Glutamatergic neuron (in vitro differentiated cells): ENCODE data around the gene ANGPTL8. TPM values are rescaled to one million over a fixed set of nuclear protein-coding genes. Genes with fewer than 3 reads are reported as not detected.

ENCODE experiments used
- DNase-seq: peaks from one replicate; pipeline ENCODE4 v3.0.0; 2022
- H3K27ac Mint-ChIP-seq: one replicate; pipeline ENCODE4 v1.8.0; 2020; ENCODE audit warnings: mild to moderate bottlenecking, mixed read lengths, inconsistent platforms; ENCODE audit not compliant: unreplicated experiment
- H3K27me3 Mint-ChIP-seq: one replicate; pipeline ENCODE4 v1.8.0; 2020; ENCODE audit warnings: mild to moderate bottlenecking, moderate library complexity, mixed read lengths, inconsistent platforms; ENCODE audit not compliant: unreplicated experiment
- H3K36me3 Mint-ChIP-seq: one replicate; pipeline ENCODE4 v1.8.0; 2020; ENCODE audit warnings: mild to moderate bottlenecking, mixed read lengths, inconsistent platforms; ENCODE audit not compliant: unreplicated experiment
- H3K4me1 Mint-ChIP-seq: one replicate; pipeline ENCODE4 v1.8.0; 2020; ENCODE audit warnings: mild to moderate bottlenecking, low read depth, mixed read lengths, inconsistent platforms; ENCODE audit not compliant: unreplicated experiment
- H3K4me3 Mint-ChIP-seq: one replicate; pipeline ENCODE4 v1.8.0; 2020; ENCODE audit warnings: mild to moderate bottlenecking, mixed read lengths, inconsistent platforms; ENCODE audit not compliant: unreplicated experiment
- H3K9me3 Mint-ChIP-seq: one replicate; pipeline ENCODE4 v1.8.0; 2020; ENCODE audit warnings: mild to moderate bottlenecking, moderate library complexity, mixed read lengths, inconsistent platforms; ENCODE audit not compliant: unreplicated experiment
- CTCF ChIP-seq: fragments of 200-600 bp; sonication (generic); IDR thresholded peaks from one replicate; pipeline ENCODE4 v1.5.0; 2021; ENCODE audit not compliant: partially characterized antibody, unreplicated experiment
- total RNA-seq: library from RNA; stranded (reverse); fragmentation: NEBNext Ultra II Directional; extraction: Animal tissue kit (Norgen Biotek cat#: 25700); gene quantifications from one replicate; pipeline ENCODE4 v1.2.1, GENCODE V29; 2021; ENCODE audit not compliant: unreplicated experiment

Gene ANGPTL8
- total RNA-seq, 1 donor from 2014 or later = not detected

GRCh38 chr19:11221082-11221598, 18.3 kb upstream of the ANGPTL8 start:
- H3K9me3 Mint-ChIP-seq = peaks cover 5% of the 10 kb centered on the region
- H3K4me3 Mint-ChIP-seq = no peak overlapping the region
- H3K27ac Mint-ChIP-seq = no peak overlapping the region
- H3K36me3 Mint-ChIP-seq = peaks cover 23% of the 10 kb centered on the region
- TF ChIP-seq CTCF = no peak
- no peaks in the 10 kb centered on the region for H3K4me1 Mint-ChIP-seq
- H3K27me3 Mint-ChIP-seq = peaks cover 7% of the 10 kb centered on the region
- DNase-seq = no peak

- Mint-ChIP-seq H3K9me3 (peaks cover 5% of the 10 kb centered on the region), H3K27me3 (peaks cover 9% of the 10 kb centered on the region), H3K36me3 (peaks cover 28% of the 10 kb centered on the region), H3K27ac (no peak overlapping the region), H3K4me3 (no peak overlapping the region), H3K4me1 (no peaks in the 10 kb centered on the region)
- DNase-seq = no peak
- TF ChIP-seq CTCF = no peak
These were observed 16.2 kb upstream of the ANGPTL8 start for GRCh38 chr19:11223200-11223599.

- no peak overlapping the region for H3K4me3 Mint-ChIP-seq
- peaks cover 31% of the 10 kb centered on the region for H3K36me3 Mint-ChIP-seq
- peaks cover 6% of the 10 kb centered on the region for H3K9me3 Mint-ChIP-seq
- DNase-seq = no peak
- H3K27ac Mint-ChIP-seq = no peak overlapping the region
- peaks cover 9% of the 10 kb centered on the region for H3K27me3 Mint-ChIP-seq
- TF ChIP-seq CTCF = no peak
- peaks cover 2% of the 10 kb centered on the region for H3K4me1 Mint-ChIP-seq
These were observed 15.0 kb upstream of the ANGPTL8 start for GRCh38 chr19:11224429-11224828.

GRCh38 chr19:11225172-11225571, 14.2 kb upstream of the ANGPTL8 start:
- peaks cover 7% of the 10 kb centered on the region for H3K9me3 Mint-ChIP-seq
- no peak overlapping the region for H3K27ac Mint-ChIP-seq
- no peak for TF ChIP-seq CTCF
- peaks cover 9% of the 10 kb centered on the region for H3K27me3 Mint-ChIP-seq
- H3K4me3 Mint-ChIP-seq = no peak overlapping the region
- DNase-seq = no peak
- peaks cover 33% of the 10 kb centered on the region for H3K36me3 Mint-ChIP-seq
- H3K4me1 Mint-ChIP-seq = peaks cover 2% of the 10 kb centered on the region

GRCh38 chr19:11225815-11226214, 13.6 kb upstream of the ANGPTL8 start:
- peaks cover 2% of the 10 kb centered on the region for H3K4me1 Mint-ChIP-seq
- H3K4me3 Mint-ChIP-seq = no peak overlapping the region
- H3K36me3 Mint-ChIP-seq = peaks cover 32% of the 10 kb centered on the region
- no peak for DNase-seq
- no peak overlapping the region for H3K27ac Mint-ChIP-seq
- H3K27me3 Mint-ChIP-seq = peaks cover 7% of the 10 kb centered on the region
- no peak for TF ChIP-seq CTCF
- peaks cover 7% of the 10 kb centered on the region for H3K9me3 Mint-ChIP-seq
